Kidney (tissue), 22 donors: Measurements from ENCODE around the gene COX6A2. TPM values are rescaled to one million over a fixed set of nuclear protein-coding genes. Genes with fewer than 3 reads are reported as not detected.

Experiments used
- DNase-seq, 5 donors: peaks; one replicate each; pipeline ENCODE4 v3.0.0-alpha.2; 2013 to 2020
- FAIRE-seq: peaks from 2 replicates; lab custom pipeline; 2012; peaks lifted over from hg19 to GRCh38; lab: Jason Lieb, UNC
- H3K27ac ChIP-seq, 2 donors: one replicate each; pipeline ENCODE4 v1.7.0; 2013; ENCODE audit warnings: low read depth in 2 of 2, low read length in 2 of 2, inconsistent platforms in 1 of 2
- H3K27me3 ChIP-seq: one replicate; pipeline ENCODE4 v1.7.1; 2013; ENCODE audit warnings: low read length, inconsistent platforms; ENCODE audit not compliant: control insufficient read depth, insufficient read depth
- H3K36me3 ChIP-seq, 3 donors: one replicate each; pipeline versions ENCODE4 v1.7.0 to v1.7.1; 2013; ENCODE audit warnings: low read length in 3 of 3, control low read depth in 1 of 3, inconsistent platforms in 1 of 3; ENCODE audit not compliant: insufficient read depth in 3 of 3, control insufficient read depth in 2 of 3
- H3K4me1 ChIP-seq, 3 donors: one replicate each; pipeline versions ENCODE4 v1.7.0 to v1.7.1; 2013; ENCODE audit warnings: low read length in 3 of 3, inconsistent platforms in 1 of 3, low read depth in 1 of 3; ENCODE audit not compliant: control insufficient read depth in 2 of 3, insufficient read depth in 2 of 3
- H3K4me3 ChIP-seq, 3 donors: one replicate each; pipeline versions ENCODE4 v1.7.0 to v1.8.1; 2013; ENCODE audit warnings: low read length in 3 of 3, control low read depth in 1 of 3, inconsistent platforms in 1 of 3
- H3K9ac ChIP-seq, 3 donors: one replicate each; pipeline versions ENCODE4 v1.7.0 to v1.7.1; 2013; ENCODE audit warnings: low read length in 3 of 3, control low read depth in 1 of 3, inconsistent platforms in 1 of 3
- H3K9me3 ChIP-seq, 3 donors: one replicate each; pipeline versions ENCODE4 v1.7.0 to v1.7.1; 2013; ENCODE audit warnings: low read length in 3 of 3, control low read depth in 1 of 3, inconsistent platforms in 1 of 3; ENCODE audit not compliant: control insufficient read depth in 2 of 3, insufficient read depth in 1 of 3
- intact Hi-C: fragments of 100-400 bp; cut with DNase I; formaldehyde crosslinking; loops from one replicate; pipeline ENCODE4 v1.11.1; 2022
- long read RNA-seq, 10 donors: library from polyadenylated mRNA in 1 of 10; unstranded in 1 of 10; transcript quantifications; one replicate each; pipeline ENCODE4 v2.0.0 and lab custom pipeline, GENCODE V29; 2021 to 2026
- polyA plus RNA-seq: library from polyadenylated mRNA; stranded (reverse); fragments of 350-450 nt; fragmentation: Illumina TruSeq; extraction: RNeasy Lipid Tissue Mini Kit (QIAGEN cat#74804); gene quantifications from one replicate; pipeline ENCODE4 v1.2.3, GENCODE V29; 2014; ENCODE audit warnings: low read depth, low replicate concordance; ENCODE audit not compliant: insufficient read depth
- total RNA-seq: library from RNA; stranded (reverse); fragmentation: NEBNext Ultra II Directional; extraction: Animal tissue kit (Norgen Biotek cat#: 25700); gene quantifications from one replicate; pipeline ENCODE4 v1.2.1, GENCODE V29; 2021
- TF ChIP-seq, protein P1 (sequence below): IDR thresholded peaks from 3 replicates; pipeline ENCODE4 v1.5.1; 2012; ENCODE audit warnings: mild to moderate bottlenecking, moderate library complexity, borderline replicate concordance; ENCODE audit not compliant: insufficient read depth; ENCODE audit errors: extremely low read depth
- donor health status: control.
- donor health status: control.
- donor health status: control.
- donor health status: control.
- donor health status: control.
- donor health status: DM: yes; HTN: yes; CAD: no.
- donor health status: Normal renal cell carcinoma (clear cell type).

COX6A2 gene
- total RNA-seq (not detected), polyA plus RNA-seq (5.5 TPM)
- long read RNA-seq, donor 1, partial matches to known transcripts, result 0 of 1 reads
- long read RNA-seq, donor 1, other reads (novel, unspliced or antisense), result 0 of 1 reads
- long read RNA-seq, donor 2, partial matches to known transcripts, result 0 of 2 reads
- long read RNA-seq, donor 2, other reads (novel, unspliced or antisense), result 0 of 2 reads
- long read RNA-seq, donor 3, partial matches to known transcripts, result 0 of 1 reads
- long read RNA-seq, donor 3, other reads (novel, unspliced or antisense), result 0 of 1 reads
- long read RNA-seq, donor 4, partial matches to known transcripts, result 0 of 2 reads
- long read RNA-seq, donor 4, other reads (novel, unspliced or antisense), result 0 of 2 reads
- long read RNA-seq, donor 5, result 0 reads
- long read RNA-seq, donor 6, partial matches to known transcripts, result 0 of 2 reads
- long read RNA-seq, donor 6, other reads (novel, unspliced or antisense), result 0 of 2 reads
- long read RNA-seq, donor 7, result 0 reads
- long read RNA-seq, donor 8, partial matches to known transcripts, result 0 of 2 reads
- long read RNA-seq, donor 8, other reads (novel, unspliced or antisense), result 0 of 2 reads
- long read RNA-seq, donor 9, partial matches to known transcripts, result 0 of 1 reads
- long read RNA-seq, donor 9, other reads (novel, unspliced or antisense), result 0 of 1 reads
- long read RNA-seq, donor 10, result 0 reads

DNA sequence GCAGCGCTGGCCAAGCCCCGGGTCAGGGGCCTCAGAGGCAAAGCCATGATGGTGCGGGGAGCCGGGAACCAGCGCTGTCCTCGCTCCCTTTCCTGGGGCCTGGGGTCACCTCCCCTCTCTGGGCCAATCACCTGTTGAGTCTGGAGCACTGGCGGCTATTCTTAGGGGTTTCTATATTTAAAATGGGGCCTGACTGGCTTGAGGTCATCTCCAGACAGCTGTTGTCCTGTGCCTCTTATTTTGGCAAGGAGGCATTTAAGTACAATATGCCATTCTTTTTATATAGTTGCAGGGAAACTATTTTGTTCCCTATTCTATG, at the start of gene COX6A2:
TSS of gene COX6A2 (minus strand) at position 82 of the 319 bp plus-strand sequence. CDS start at position 47, 35 bp downstream.
- TF ChIP-seq, protein P1, sequence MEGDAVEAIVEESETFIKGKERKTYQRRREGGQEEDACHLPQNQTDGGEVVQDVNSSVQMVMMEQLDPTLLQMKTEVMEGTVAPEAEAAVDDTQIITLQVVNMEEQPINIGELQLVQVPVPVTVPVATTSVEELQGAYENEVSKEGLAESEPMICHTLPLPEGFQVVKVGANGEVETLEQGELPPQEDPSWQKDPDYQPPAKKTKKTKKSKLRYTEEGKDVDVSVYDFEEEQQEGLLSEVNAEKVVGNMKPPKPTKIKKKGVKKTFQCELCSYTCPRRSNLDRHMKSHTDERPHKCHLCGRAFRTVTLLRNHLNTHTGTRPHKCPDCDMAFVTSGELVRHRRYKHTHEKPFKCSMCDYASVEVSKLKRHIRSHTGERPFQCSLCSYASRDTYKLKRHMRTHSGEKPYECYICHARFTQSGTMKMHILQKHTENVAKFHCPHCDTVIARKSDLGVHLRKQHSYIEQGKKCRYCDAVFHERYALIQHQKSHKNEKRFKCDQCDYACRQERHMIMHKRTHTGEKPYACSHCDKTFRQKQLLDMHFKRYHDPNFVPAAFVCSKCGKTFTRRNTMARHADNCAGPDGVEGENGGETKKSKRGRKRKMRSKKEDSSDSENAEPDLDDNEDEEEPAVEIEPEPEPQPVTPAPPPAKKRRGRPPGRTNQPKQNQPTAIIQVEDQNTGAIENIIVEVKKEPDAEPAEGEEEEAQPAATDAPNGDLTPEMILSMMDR, result no peak
- Histone ChIP-seq H3K36me3 (no peaks in the 10 kb centered on the region), H3K4me3 (peak within 1 kb of the TSS in 2 of 3 donors; percentile 24 to 29), H3K9ac (no peak within 1 kb of the TSS), H3K27me3 (no peaks in the 10 kb centered on the region), H3K4me1 (peaks cover 0 to 2% (median 0%) of the 10 kb centered on the region in 3 donors), H3K9me3 (no peaks in the 10 kb centered on the region), H3K27ac (no peak within 1 kb of the TSS)
- FAIRE-seq (no peak), DNase-seq (no peak)
- intact Hi-C loops, result no loop called here

DNA sequence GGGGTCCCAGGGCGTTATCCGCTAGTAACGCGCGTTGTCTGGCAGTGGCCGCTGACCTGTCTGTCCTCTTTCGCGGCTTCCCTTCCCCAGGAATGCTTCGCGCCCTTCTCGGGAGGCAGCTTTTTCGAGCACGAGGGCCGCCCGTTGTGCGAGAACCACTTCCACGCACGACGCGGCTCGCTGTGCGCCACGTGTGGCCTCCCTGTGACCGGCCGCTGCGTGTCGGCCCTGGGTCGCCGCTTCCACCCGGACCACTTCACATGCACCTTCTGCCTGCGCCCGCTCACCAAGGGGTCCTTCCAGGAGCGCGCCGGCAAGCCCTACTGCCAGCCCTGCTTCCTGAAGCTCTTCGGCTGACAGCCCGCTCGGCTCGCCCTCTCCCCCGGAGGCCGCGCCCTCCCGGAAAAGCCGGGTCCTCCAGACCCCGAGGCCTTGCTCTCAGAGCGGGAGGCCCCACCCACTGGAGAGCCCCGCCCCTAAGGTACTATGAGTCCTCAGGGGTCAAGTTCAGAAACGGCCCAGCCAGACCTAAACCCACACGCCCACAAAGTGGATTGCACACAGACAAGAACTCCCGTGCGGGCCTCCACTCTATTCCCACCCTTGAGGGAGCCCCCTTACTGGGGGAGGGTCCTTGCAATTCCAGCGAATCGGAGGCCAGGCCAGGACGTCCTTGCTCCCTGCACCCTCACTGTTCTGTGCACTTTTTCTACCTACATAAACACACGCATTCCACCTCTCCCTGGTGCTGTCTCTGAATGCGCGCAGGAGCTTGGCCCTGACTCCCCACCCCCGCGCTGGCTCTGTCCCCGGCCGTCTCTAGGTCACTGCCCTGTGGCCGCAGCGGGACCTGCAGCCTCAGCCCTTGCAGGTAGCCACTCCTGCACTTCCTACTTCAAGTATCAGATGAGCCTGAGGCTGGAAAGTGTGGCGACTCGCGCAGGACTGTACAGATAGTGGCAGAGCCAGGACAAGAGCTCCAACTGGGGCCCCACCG, 49.4 kb upstream of the COX6A2 start:
- intact Hi-C loops, result no loop called here
- H3K36me3 ChIP-seq, result peaks cover 0 to 4% (median 0%) of the 10 kb centered on the region in 3 donors
- TF ChIP-seq, protein P1, result peak; percentile 32

DNA sequence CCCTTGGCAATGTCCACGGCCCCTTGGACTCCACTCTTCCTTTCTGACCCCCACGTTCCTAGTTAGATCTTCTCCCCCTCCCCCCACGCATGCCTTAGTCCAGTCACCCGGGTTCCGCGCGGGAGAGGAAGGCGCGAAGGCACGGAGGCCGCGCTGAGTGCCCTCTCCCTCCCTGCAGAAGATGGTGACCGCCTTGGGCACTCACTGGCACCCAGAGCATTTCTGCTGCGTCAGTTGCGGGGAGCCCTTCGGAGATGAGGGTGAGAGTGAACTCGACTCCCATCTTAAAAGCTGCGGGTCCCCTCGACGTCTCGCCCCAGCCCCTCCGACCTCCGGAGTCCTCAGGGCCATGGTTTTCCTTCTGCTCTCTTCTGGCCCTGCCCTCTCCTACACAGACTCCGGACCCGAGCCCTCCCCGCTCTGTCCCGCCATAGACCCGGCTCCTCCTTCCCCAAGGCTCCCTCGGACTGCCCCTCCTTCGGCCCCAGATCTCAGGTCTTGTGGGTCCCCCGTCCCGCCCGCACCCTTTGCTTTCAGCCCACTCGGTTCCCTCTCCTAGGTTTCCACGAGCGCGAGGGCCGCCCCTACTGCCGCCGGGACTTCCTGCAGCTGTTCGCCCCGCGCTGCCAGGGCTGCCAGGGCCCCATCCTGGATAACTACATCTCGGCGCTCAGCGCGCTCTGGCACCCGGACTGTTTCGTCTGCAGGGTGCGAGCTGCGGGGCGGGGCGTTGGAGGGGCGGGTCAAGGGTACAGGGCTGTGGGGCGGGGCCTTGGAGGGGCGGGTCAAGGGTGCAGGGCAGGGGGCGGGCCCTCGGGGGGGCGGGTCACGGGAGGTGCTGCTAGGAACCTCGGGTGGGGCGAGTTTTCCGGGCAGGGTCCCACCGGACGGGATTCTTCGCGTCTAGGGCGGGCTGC, 48.4 kb upstream of the COX6A2 start:
- Histone ChIP-seq H3K27ac (peak overlapping the region; percentile 86 to 90), H3K36me3 (peaks cover 0 to 4% (median 0%) of the 10 kb centered on the region in 3 donors), H3K9ac (peak overlapping the region in 2 of 3 donors; percentile 6 to 58), H3K27me3 (no peaks in the 10 kb centered on the region), H3K4me1 (peaks cover 0 to 16% (median 3%) of the 10 kb centered on the region in 3 donors), H3K4me3 (peak overlapping the region in 2 of 3 donors; percentile 61 to 67), H3K9me3 (no peaks in the 10 kb centered on the region)
- DNase-seq (peak; percentile 46 to 97 (median 65)), FAIRE-seq (no peak)
- intact Hi-C loops, result no loop called here
- TF ChIP-seq, protein P1, result no peak

More for the DNA sequence above, 49.4 kb upstream of the COX6A2 start:
- Histone ChIP-seq H3K27me3 (no peaks in the 10 kb centered on the region), H3K4me1 (peaks cover 0 to 16% (median 3%) of the 10 kb centered on the region in 3 donors), H3K27ac (peak overlapping the region; percentile 79 to 90), H3K4me3 (peak overlapping the region in 2 of 3 donors; percentile 34 to 61), H3K9ac (peak overlapping the region in 1 of 3 donors; percentile 22), H3K9me3 (no peaks in the 10 kb centered on the region)
- FAIRE-seq (no peak), DNase-seq (peak; percentile 71 to 94 (median 79))
